A673 (cell line): ENCODE results near the gene RAB37.

Source experiments
- EZH2 ChIP-seq: fragments of 200-600 bp; sonication (generic); IDR thresholded peaks from 2 replicates; pipeline ENCODE4 v1.6.1; 2017; ENCODE audit warnings: borderline replicate concordance, low read depth, mild to moderate bottlenecking, mixed read lengths, antibody characterized with exemption, low read length; ENCODE audit not compliant: poor library complexity, severe bottlenecking
- TF ChIP-seq, protein P1 (sequence below): fragments of 300-800, 200-600 bp; sonication (generic); conservative IDR thresholded peaks from 2 replicates; pipeline ENCODE4 v1.5.1; 2017; ENCODE audit warnings: low read depth, mild to moderate bottlenecking, antibody characterized with exemption, low read length, moderate library complexity, mixed read lengths

DNA sequence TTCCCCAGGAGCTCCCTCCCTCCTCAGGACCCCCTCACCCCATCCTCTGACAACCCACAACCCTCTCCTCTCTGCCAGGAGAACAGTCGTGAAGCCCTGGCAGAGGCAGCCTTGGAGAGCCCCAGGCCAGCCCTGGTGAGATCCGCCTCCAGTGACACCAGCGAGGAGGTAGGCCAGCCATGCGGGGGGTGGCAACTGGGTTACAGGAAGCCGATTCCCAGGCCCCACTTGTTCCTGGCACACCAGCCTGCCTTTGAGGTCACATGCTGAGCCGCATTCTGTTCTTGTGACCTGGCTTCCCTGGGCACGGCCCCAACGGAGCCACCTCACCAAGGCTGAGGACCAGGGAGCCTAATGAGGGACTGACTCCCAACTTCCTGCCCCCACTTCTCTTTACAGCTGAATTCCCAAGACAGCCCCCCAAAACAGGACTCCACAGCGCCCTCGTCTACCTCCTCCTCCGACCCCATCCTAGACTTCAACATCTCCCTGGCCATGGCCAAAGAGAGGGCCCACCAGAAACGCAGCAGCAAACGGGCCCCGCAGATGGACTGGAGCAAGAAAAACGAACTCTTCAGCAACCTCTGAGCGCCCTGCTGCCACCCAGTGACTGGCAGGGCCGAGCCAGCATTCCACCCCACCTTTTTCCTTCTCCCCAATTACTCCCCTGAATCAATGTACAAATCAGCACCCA is 31.2 kb downstream of the RAB37 start:
- TF ChIP-seq, protein P1, sequence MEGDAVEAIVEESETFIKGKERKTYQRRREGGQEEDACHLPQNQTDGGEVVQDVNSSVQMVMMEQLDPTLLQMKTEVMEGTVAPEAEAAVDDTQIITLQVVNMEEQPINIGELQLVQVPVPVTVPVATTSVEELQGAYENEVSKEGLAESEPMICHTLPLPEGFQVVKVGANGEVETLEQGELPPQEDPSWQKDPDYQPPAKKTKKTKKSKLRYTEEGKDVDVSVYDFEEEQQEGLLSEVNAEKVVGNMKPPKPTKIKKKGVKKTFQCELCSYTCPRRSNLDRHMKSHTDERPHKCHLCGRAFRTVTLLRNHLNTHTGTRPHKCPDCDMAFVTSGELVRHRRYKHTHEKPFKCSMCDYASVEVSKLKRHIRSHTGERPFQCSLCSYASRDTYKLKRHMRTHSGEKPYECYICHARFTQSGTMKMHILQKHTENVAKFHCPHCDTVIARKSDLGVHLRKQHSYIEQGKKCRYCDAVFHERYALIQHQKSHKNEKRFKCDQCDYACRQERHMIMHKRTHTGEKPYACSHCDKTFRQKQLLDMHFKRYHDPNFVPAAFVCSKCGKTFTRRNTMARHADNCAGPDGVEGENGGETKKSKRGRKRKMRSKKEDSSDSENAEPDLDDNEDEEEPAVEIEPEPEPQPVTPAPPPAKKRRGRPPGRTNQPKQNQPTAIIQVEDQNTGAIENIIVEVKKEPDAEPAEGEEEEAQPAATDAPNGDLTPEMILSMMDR: no peak
- no peak for TF ChIP-seq EZH2
